IPS DF 4.7 (cell line): ENCODE measurements around the gene F11R.
"Not testable (repeated sequence)": the region's sequence is repeated elsewhere in the genome, so short reads cannot be mapped to it uniquely, and the experiment has no call there.

Source experiments
- DNase-seq: peaks from one replicate; pipeline ENCODE4 v3.0.0-alpha.2; 2013; ENCODE audit warnings: low spot score; ENCODE audit errors: extremely low read depth

The F11R gene

GRCh38 chr1:160975026-160975425, 45.9 kb downstream of the F11R start:
- no peak for DNase-seq

- no peak for DNase-seq
Observed at GRCh38 chr1:160973491-160973890, 47.5 kb downstream of the F11R start.

GRCh38 chr1:160972939-160973338, 48.0 kb downstream of the F11R start:
- DNase-seq, result no peak

GRCh38 chr1:160971618-160972056, 49.3 kb downstream of the F11R start:
- DNase-seq, result no peak

GRCh38 chr1:160963521-160963920, 57.4 kb downstream of the F11R start:
- no peak for DNase-seq

GRCh38 chr1:160961419-160961818, 59.5 kb downstream of the F11R start:
- DNase-seq, result no peak

- no peak for DNase-seq
Observed at GRCh38 chr1:160956966-160957365, 64.0 kb downstream of the F11R start.

- peak; percentile 85 for DNase-seq
Observed at GRCh38 chr1:160954158-160955104, 66.5 kb downstream of the F11R start, which contains the start of gene ITLN2. ITLN2 (minus strand) TSS chr1:160954809; CDS start chr1:160954741, 68 bp downstream.

GRCh38 chr1:160953030-160953429, 67.9 kb downstream of the F11R start:
- no peak for DNase-seq

GRCh38 chr1:160952129-160952510, 68.8 kb downstream of the F11R start:
- no peak for DNase-seq

- DNase-seq, result no peak
Observed at GRCh38 chr1:160951443-160952128, 69.4 kb downstream of the F11R start.

- no peak for DNase-seq
Observed at GRCh38 chr1:160950657-160951056, 70.3 kb downstream of the F11R start.

- DNase-seq, result no peak
Observed at GRCh38 chr1:160949881-160950280, 71.1 kb downstream of the F11R start.

- not testable (repeated sequence) for DNase-seq
Observed at GRCh38 chr1:160949216-160949880, 71.6 kb downstream of the F11R start.

- not testable (repeated sequence) for DNase-seq
Observed at GRCh38 chr1:160947174-160947759, 73.7 kb downstream of the F11R start.

GRCh38 chr1:160945881-160946280, 75.1 kb downstream of the F11R start:
- not testable (repeated sequence) for DNase-seq
